ENCODE results near the gene C7orf33. TPM values are rescaled to one million over a fixed set of nuclear protein-coding genes. Genes with fewer than 3 reads are reported as not detected.
A peak's percentile ranks its signal among the peaks of the same experiment; 100 is the strongest.

The C7orf33 gene, protein sequence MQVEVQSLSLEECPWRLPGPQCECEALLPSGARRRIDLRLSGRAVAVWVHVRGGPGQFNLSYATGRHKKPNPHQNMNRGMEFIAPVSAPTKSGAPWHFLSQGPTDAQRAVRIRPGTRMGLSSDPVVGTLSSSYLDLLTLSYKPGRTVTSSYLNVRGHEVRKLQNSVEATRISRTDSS
- total RNA-seq (0.27 TPM), polyA plus RNA-seq (ENCODE audit: insufficient read depth in 1 of 8, insufficient read length in 8 of 8, low replicate concordance in 1 of 8) (1 to 10 TPM in 3 of 8 donors, under 1 TPM in 5; 0.29 to 1.5 (median 0.41) TPM)
- long read RNA-seq, donor 1 = 0 reads
- long read RNA-seq, donor 2 = 0 reads
- long read RNA-seq, donor 3 = 0 reads
- long read RNA-seq, donor 4 = 0 reads
- long read RNA-seq, donor 5 = 0 reads
- long read RNA-seq, donor 6 = 0 reads
- long read RNA-seq, donor 7 = 0 reads
- long read RNA-seq, donor 8 = 0 reads
- long read RNA-seq, donor 9 = 0 reads
- long read RNA-seq, donor 10, partial matches to known transcripts = 5 of 5 reads
- long read RNA-seq, donor 10, other reads (novel, unspliced or antisense) = 0 of 5 reads
- long read RNA-seq, donor 11 = 0 reads

DNA sequence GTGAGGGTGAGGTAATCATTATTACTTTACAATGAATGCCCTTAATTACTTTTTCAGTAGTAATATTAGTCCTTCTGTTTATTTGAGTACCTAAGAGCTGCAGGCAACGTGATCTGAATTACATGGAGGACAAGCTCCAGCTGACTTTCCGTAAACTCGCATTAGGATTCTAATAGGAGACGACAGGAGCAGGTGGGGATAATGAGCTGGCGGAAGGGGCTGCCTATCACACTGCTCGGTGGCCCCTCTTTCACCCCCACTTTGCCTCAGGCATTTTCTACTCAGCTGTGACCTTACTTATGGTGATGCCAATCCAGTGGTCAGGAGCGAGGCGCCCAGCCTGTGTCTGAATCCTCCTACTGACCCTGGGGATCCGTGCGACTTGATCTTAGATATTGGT, at the start of gene C7orf33:
Gene C7orf33, plus strand, starts transcription at position 296 of the 400 bp plus-strand sequence. CDS start 160 bp downstream, outside the sequence.
- peak within 1 kb of the TSS; percentile 74 for H3K27ac ChIP-seq (ENCODE audit: low read length)
- peaks cover 30% of the 10 kb centered on the region for H3K4me1 ChIP-seq (ENCODE audit: control insufficient read depth, insufficient read depth, low read length)
- no peaks in the 10 kb centered on the region for H3K36me3 ChIP-seq (ENCODE audit: control insufficient read depth, insufficient read depth, low read length)
- H3K27me3 ChIP-seq (ENCODE audit: control insufficient read depth, insufficient read depth, low read length) = peaks cover 9% of the 10 kb centered on the region
- peak; percentile 51 for DNase-seq
- WGBS (ENCODE audit: insufficient coverage) = 40% methylated on average over 2 of the region's 10 CpGs
- no peaks in the 10 kb centered on the region for H3K9me3 ChIP-seq (replicated peaks; ENCODE audit: control insufficient read depth, low read depth, low read length)
- H3K4me3 ChIP-seq (ENCODE audit: low read length) = no peak within 1 kb of the TSS

DNA sequence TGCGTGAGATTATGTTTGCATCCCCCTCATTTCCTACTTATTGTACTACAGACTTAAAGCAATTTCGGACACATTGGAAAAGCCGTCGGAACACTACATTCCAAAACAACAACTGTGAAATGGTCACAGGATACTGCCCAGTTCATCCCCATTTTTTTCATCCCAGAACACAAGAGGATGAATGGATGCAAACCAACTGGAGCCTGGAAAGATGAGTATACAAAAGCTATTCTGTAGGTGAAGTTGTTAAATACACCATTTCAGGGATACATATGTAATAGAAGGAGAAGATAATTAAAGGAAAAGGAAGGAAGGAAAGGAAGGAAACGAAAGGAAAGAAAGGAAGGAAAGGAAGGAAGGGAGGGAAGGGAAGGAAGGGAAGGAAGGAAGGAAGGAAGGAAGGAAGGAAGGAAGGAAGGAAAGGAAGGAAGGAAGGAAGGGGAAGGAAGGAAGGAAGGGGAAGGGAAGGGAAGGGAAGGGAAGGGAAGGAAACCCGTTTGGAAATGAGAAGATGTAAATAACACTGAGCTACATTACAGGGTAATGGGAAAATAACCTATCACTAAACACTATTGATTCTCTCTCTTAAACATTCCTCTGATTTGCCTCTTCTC, 48.6 kb upstream of the C7orf33 start:
- H3K36me3 ChIP-seq (ENCODE audit: control insufficient read depth, insufficient read depth, low read length) = no peaks in the 10 kb centered on the region

DNA sequence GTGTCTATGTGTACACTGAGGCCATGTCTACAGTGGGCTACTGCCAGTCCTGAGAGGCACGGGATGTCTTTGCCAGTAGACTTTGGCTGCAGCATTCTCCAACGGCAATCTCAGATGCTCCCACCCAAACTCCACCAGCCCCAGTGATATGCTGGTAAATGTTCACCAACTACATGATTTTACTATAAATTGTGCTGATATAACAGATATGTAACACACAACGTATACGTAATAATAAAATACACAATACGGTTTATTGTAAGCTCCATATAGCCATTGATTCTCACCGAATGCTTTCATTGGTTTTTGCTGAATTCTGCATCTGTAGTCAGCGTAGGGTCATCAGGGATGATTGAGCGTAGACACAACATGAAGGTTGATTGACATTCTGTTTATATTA, 47.3 kb upstream of the C7orf33 start:
- DNase-seq = no peak
- H3K36me3 ChIP-seq (ENCODE audit: control insufficient read depth, insufficient read depth, low read length) = no peaks in the 10 kb centered on the region
- H3K9me3 ChIP-seq (replicated peaks; ENCODE audit: control insufficient read depth, low read depth, low read length) = no peaks in the 10 kb centered on the region
- no peak overlapping the region for H3K4me3 ChIP-seq (ENCODE audit: low read length)
- peaks cover 2% of the 10 kb centered on the region for H3K4me1 ChIP-seq (ENCODE audit: control insufficient read depth, insufficient read depth, low read length)
- WGBS (ENCODE audit: insufficient coverage) = 80% methylated on average over 1 of the region's 8 CpGs
- no peaks in the 10 kb centered on the region for H3K27me3 ChIP-seq (ENCODE audit: control insufficient read depth, insufficient read depth, low read length)
- H3K27ac ChIP-seq (ENCODE audit: low read length) = no peak overlapping the region

More for the DNA sequence above, 48.6 kb upstream of the C7orf33 start:
- no peak for DNase-seq
- no CpG with 5 or more reads among the region's 6 CpGs for WGBS (ENCODE audit: insufficient coverage)
- no peak overlapping the region for H3K27ac ChIP-seq (ENCODE audit: low read length)
- no peak overlapping the region for H3K4me3 ChIP-seq (ENCODE audit: low read length)
- H3K4me1 ChIP-seq (ENCODE audit: control insufficient read depth, insufficient read depth, low read length) = peaks cover 2% of the 10 kb centered on the region
- no peaks in the 10 kb centered on the region for H3K9me3 ChIP-seq (replicated peaks; ENCODE audit: control insufficient read depth, low read depth, low read length)
- no peaks in the 10 kb centered on the region for H3K27me3 ChIP-seq (ENCODE audit: control insufficient read depth, insufficient read depth, low read length)

DNA sequence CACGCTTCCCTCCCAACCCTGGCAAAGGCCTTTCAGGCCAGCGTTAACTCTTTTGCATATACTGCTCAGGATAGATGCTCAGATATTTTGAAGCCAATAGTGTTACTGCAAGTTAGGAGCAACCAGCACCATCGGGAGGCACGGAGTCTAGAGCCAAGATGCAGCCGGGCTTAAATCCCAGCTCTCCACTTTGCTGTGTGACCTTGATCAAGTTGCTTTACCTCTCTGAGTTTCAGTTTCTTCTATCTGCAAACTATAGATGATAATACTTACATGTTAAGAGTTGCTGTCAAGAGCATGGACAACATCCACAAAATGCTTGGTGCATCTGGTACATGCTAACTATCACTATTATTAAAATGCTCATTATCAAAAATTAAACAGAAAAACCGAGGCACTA, 45.4 kb upstream of the C7orf33 start:
- DNase-seq = no peak
- H3K27ac ChIP-seq (ENCODE audit: low read length) = no peak overlapping the region
- no peak overlapping the region for H3K4me3 ChIP-seq (ENCODE audit: low read length)
- H3K4me1 ChIP-seq (ENCODE audit: control insufficient read depth, insufficient read depth, low read length) = peaks cover 2% of the 10 kb centered on the region
- WGBS (ENCODE audit: insufficient coverage) = 75% methylated on average over 4 of the region's 6 CpGs
- no peaks in the 10 kb centered on the region for H3K27me3 ChIP-seq (ENCODE audit: control insufficient read depth, insufficient read depth, low read length)
- no peaks in the 10 kb centered on the region for H3K36me3 ChIP-seq (ENCODE audit: control insufficient read depth, insufficient read depth, low read length)
- no peaks in the 10 kb centered on the region for H3K9me3 ChIP-seq (replicated peaks; ENCODE audit: control insufficient read depth, low read depth, low read length)

DNA sequence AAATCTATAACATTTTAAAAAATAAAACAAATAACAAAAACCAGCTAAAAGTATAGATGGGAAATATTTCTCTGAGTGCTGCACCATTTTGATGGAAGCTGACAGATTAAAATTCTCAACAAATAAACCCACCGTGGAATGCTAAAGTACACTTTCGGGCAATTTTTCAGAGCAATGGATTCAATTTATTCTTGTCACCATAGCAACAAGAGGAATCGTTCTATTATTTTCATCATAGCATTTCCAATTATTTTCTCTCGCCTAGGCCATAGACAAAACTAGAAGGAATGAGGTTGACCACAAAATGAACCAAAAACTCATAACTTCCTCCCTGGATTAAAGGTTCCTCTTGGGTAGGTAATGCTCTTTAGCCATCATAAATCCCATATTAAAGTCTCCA, 44.6 kb upstream of the C7orf33 start:
- H3K27ac ChIP-seq (ENCODE audit: low read length) = no peak overlapping the region
- H3K9me3 ChIP-seq (replicated peaks; ENCODE audit: control insufficient read depth, low read depth, low read length) = peaks cover 3% of the 10 kb centered on the region
- H3K4me1 ChIP-seq (ENCODE audit: control insufficient read depth, insufficient read depth, low read length) = no peaks in the 10 kb centered on the region
- no peaks in the 10 kb centered on the region for H3K27me3 ChIP-seq (ENCODE audit: control insufficient read depth, insufficient read depth, low read length)
- 100% methylated on average over 2 of the region's 4 CpGs for WGBS (ENCODE audit: insufficient coverage)
- no peak for DNase-seq
- H3K36me3 ChIP-seq (ENCODE audit: control insufficient read depth, insufficient read depth, low read length) = no peaks in the 10 kb centered on the region
- no peak overlapping the region for H3K4me3 ChIP-seq (ENCODE audit: low read length)

DNA sequence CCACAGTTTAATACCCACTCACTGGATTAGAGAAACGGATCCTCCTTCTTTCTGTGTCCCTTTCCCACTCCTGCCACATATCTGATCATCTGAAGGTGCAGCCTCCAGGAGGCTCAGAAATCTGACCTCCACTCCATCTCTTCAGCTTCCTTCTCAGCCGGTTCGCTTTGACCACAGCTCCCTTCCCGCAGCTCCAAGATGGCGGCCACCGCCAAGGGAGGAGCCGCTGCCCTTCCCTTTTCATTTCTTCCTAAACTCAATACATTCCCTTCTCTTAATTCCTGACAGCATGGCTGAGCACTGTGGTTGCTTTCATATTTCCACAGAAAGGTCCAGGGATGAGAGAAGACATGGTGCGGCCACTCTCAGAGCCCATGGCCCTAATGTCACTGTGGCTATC, 43.7 kb upstream of the C7orf33 start:
- Histone ChIP-seq H3K36me3 (ENCODE audit: control insufficient read depth, insufficient read depth, low read length) (no peaks in the 10 kb centered on the region), H3K27ac (ENCODE audit: low read length) (no peak overlapping the region), H3K9me3 (replicated peaks; ENCODE audit: control insufficient read depth, low read depth, low read length) (peaks cover 3% of the 10 kb centered on the region), H3K4me1 (ENCODE audit: control insufficient read depth, insufficient read depth, low read length) (no peaks in the 10 kb centered on the region), H3K27me3 (ENCODE audit: control insufficient read depth, insufficient read depth, low read length) (no peaks in the 10 kb centered on the region), H3K4me3 (ENCODE audit: low read length) (no peak overlapping the region)
- WGBS (ENCODE audit: insufficient coverage) = 94% methylated on average over 6 of the region's 8 CpGs
- no peak for DNase-seq

DNA sequence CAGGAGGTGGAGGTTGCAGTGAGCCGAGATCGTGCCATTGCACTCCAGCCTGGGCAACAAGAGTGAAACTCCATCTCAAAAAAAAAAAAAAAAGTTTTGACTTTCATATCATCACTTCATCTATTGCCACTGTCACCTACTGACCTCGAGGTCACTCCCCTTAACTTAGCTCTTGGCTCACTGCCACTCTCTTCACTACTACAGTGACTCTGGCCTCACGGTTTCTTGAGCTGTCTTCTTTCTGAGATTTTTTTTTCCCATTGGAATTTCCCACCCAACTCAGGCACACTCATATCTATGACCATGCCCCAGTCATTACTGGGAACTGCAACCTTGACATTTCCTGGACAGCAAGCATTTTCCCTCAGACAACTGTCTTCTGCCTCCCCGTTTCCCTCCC, 42.6 kb upstream of the C7orf33 start:
- H3K4me3 ChIP-seq (ENCODE audit: low read length) = no peak overlapping the region
- DNase-seq = no peak
- H3K36me3 ChIP-seq (ENCODE audit: control insufficient read depth, insufficient read depth, low read length) = no peaks in the 10 kb centered on the region
- WGBS (ENCODE audit: insufficient coverage) = 73% methylated on average over 3 of the region's 5 CpGs
- no peaks in the 10 kb centered on the region for H3K4me1 ChIP-seq (ENCODE audit: control insufficient read depth, insufficient read depth, low read length)
- H3K27ac ChIP-seq (ENCODE audit: low read length) = no peak overlapping the region
- H3K27me3 ChIP-seq (ENCODE audit: control insufficient read depth, insufficient read depth, low read length) = no peaks in the 10 kb centered on the region
- H3K9me3 ChIP-seq (replicated peaks; ENCODE audit: control insufficient read depth, low read depth, low read length) = peaks cover 3% of the 10 kb centered on the region

DNA sequence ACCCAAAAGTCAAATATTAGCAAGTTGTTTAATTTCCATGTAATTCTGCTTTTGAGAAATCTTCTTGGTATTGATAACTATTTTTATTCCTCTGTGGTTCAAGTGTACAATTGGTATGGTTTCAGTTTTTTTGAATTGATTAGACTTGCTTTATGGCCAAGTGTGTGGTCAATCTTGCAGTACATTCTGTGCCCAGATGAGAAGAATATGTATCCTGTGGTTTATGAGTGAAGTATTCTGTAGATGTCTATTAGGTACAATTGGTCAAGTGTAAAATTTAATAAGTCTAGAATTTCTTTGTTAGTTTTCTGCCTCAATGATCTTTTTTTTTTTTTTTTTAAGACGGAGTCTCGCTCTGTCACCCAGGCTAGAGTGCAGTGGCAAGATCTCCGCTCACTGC, 36.6 kb upstream of the C7orf33 start:
- WGBS (ENCODE audit: insufficient coverage) = no CpG with 5 or more reads among the region's 3 CpGs
- H3K4me1 ChIP-seq (ENCODE audit: control insufficient read depth, insufficient read depth, low read length) = no peaks in the 10 kb centered on the region

DNA sequence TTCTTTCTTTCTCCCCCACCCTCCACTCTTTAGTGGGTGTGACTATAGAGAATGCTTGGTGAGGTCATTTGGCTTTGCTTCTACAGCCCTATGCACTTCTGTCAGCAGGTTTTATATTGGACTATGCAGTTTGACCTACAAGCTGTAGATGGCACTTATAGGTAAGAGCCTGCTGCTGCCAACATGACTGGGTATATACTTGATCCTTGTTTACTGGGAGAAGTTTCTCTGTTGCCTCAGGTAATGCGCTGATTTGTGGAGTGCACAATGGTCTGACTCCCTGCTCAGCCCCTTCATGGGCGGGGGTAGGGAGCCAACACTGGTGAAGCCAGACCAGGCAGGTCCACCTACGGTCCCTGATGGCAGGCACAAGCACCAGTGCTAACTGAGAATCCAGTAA, 33.7 kb upstream of the C7orf33 start:
- Histone ChIP-seq H3K4me1 (ENCODE audit: control insufficient read depth, insufficient read depth, low read length) (no peaks in the 10 kb centered on the region), H3K4me3 (ENCODE audit: low read length) (no peak overlapping the region), H3K27me3 (ENCODE audit: control insufficient read depth, insufficient read depth, low read length) (peaks cover 2% of the 10 kb centered on the region), H3K9me3 (replicated peaks; ENCODE audit: control insufficient read depth, low read depth, low read length) (no peaks in the 10 kb centered on the region), H3K36me3 (ENCODE audit: control insufficient read depth, insufficient read depth, low read length) (no peaks in the 10 kb centered on the region), H3K27ac (ENCODE audit: low read length) (no peak overlapping the region)
- WGBS (ENCODE audit: insufficient coverage) = 87% methylated on average over 3 of the region's 3 CpGs
- DNase-seq = no peak

More for the DNA sequence above, 36.6 kb upstream of the C7orf33 start:
- Histone ChIP-seq H3K36me3 (ENCODE audit: control insufficient read depth, insufficient read depth, low read length) (no peaks in the 10 kb centered on the region), H3K27me3 (ENCODE audit: control insufficient read depth, insufficient read depth, low read length) (peaks cover 2% of the 10 kb centered on the region), H3K9me3 (replicated peaks; ENCODE audit: control insufficient read depth, low read depth, low read length) (peaks cover 3% of the 10 kb centered on the region), H3K27ac (ENCODE audit: low read length) (no peak overlapping the region), H3K4me3 (ENCODE audit: low read length) (no peak overlapping the region)
- DNase-seq = no peak

DNA sequence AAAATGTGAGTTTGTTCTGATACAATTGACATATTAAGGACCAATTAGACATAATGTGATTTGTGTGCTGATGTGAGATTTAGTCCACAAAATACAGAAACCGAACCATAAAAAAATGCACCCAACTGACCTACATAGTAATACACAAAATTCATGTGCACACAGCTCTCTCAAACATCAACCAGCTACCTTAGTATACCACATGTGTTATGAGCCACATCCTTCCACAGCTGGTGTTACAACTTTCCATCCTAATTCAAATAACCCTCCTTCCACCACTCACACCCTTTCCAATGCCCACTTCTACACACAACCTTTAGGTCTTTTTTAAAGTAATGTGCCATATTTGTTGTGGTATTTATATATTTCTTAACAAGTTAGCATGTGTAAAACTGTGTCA, 31.7 kb upstream of the C7orf33 start:
- Histone ChIP-seq H3K9me3 (replicated peaks; ENCODE audit: control insufficient read depth, low read depth, low read length) (no peaks in the 10 kb centered on the region), H3K4me3 (ENCODE audit: low read length) (no peak overlapping the region), H3K36me3 (ENCODE audit: control insufficient read depth, insufficient read depth, low read length) (no peaks in the 10 kb centered on the region), H3K27ac (ENCODE audit: low read length) (no peak overlapping the region), H3K27me3 (ENCODE audit: control insufficient read depth, insufficient read depth, low read length) (peaks cover 2% of the 10 kb centered on the region), H3K4me1 (ENCODE audit: control insufficient read depth, insufficient read depth, low read length) (no peaks in the 10 kb centered on the region)
- WGBS (ENCODE audit: insufficient coverage) = no CpG with 5 or more reads among the region's 1 CpG
- no peak for DNase-seq

Measured in muscle of leg (tissue), 16 donors.